ENCODE measurements around the gene GPR157. TPM values are rescaled to one million over a fixed set of nuclear protein-coding genes. Genes with fewer than 3 reads are reported as not detected.
A peak's percentile ranks its signal among the peaks of the same experiment; 100 is the strongest.

The GPR157 gene
- total RNA-seq, 4 donors from 2014 or later = 3.3 to 208 (median 10.4) TPM

DNA sequence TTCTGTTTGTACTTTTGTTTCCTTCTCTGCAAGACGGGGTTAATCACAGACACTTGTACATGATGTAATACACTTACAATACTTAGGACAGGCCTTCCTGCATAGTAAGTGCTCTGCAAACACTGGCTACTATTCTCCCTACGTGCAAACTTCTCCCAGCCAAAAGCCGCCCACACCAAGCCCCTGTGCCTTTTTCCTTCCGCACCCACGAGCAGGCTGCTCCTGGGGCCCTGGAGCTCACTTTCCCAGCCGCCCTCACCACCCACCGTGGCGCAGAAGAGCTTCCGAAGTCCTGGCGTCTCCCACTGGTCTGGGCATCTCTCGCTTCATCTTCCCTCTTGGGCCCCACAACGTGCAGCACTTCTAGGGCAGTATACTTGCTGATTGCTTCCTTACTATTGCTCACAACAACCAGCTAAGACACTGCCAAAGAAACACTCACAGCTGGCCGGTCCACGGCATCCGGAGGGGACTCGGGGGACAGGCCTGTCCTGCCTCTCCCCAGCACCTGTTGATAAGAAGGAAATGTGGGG, 22.5 kb upstream of the GPR157 start:
- no peak for DNase-seq
- no peaks in the 10 kb centered on the region for H3K27me3 ChIP-seq
- no peaks in the 10 kb centered on the region for H3K4me1 ChIP-seq
- no peaks in the 10 kb centered on the region for H3K9me3 ChIP-seq
- TF ChIP-seq, protein P1, sequence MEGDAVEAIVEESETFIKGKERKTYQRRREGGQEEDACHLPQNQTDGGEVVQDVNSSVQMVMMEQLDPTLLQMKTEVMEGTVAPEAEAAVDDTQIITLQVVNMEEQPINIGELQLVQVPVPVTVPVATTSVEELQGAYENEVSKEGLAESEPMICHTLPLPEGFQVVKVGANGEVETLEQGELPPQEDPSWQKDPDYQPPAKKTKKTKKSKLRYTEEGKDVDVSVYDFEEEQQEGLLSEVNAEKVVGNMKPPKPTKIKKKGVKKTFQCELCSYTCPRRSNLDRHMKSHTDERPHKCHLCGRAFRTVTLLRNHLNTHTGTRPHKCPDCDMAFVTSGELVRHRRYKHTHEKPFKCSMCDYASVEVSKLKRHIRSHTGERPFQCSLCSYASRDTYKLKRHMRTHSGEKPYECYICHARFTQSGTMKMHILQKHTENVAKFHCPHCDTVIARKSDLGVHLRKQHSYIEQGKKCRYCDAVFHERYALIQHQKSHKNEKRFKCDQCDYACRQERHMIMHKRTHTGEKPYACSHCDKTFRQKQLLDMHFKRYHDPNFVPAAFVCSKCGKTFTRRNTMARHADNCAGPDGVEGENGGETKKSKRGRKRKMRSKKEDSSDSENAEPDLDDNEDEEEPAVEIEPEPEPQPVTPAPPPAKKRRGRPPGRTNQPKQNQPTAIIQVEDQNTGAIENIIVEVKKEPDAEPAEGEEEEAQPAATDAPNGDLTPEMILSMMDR (IDR thresholded peaks at IDR 0.05) = no peak
- TF ChIP-seq POLR2A (IDR thresholded peaks at IDR 0.05) = no peak
- no peaks in the 10 kb centered on the region for H3K36me3 ChIP-seq
- H3K4me3 ChIP-seq = no peak overlapping the region
- H3K27ac ChIP-seq = peak overlapping the region in 3 of 4 donors; percentile 38 to 58 (median 55)

DNA sequence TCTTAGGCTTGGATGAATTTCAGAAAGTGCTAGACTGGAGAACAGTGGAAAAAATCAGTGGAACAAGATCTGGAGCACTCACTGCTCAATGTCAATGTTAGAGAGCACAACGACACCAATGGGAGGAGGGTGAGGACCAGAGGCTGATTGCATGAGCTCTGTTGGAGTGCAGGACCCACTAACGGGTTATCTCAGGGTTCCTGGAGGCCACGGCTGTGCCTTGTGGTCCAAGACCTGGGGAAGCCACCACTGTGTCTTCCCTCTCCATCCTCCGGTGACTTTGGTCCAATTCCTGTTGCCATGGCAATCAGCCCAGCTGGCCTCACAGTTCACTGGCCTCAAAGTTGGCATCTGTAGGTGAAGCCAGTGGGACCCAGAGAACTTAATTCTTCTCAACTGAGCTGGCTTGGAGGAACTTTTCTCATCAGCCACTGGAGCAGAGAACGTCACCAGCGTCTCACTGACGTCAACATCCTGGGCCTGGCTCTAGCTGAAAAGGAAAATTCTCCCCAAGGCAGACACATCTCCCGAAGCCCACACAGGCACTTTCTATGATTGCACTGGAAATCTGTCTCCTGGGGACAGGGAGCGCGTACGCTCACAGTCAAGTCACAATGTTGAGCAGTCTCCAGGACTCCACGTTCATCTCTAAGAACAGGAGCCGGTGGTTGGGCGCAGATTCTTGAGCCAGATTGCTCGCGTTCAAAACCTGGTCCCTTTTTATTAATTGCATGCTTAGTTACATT, 21.9 kb upstream of the GPR157 start:
- Histone ChIP-seq H3K9me3 (no peaks in the 10 kb centered on the region), H3K4me1 (no peaks in the 10 kb centered on the region), H3K27ac (peak overlapping the region in 2 of 4 donors; percentile 55 to 58), H3K27me3 (no peaks in the 10 kb centered on the region), H3K4me3 (no peak overlapping the region), H3K36me3 (no peaks in the 10 kb centered on the region)
- TF ChIP-seq POLR2A (IDR thresholded peaks at IDR 0.05) = no peak
- no peak for DNase-seq

DNA sequence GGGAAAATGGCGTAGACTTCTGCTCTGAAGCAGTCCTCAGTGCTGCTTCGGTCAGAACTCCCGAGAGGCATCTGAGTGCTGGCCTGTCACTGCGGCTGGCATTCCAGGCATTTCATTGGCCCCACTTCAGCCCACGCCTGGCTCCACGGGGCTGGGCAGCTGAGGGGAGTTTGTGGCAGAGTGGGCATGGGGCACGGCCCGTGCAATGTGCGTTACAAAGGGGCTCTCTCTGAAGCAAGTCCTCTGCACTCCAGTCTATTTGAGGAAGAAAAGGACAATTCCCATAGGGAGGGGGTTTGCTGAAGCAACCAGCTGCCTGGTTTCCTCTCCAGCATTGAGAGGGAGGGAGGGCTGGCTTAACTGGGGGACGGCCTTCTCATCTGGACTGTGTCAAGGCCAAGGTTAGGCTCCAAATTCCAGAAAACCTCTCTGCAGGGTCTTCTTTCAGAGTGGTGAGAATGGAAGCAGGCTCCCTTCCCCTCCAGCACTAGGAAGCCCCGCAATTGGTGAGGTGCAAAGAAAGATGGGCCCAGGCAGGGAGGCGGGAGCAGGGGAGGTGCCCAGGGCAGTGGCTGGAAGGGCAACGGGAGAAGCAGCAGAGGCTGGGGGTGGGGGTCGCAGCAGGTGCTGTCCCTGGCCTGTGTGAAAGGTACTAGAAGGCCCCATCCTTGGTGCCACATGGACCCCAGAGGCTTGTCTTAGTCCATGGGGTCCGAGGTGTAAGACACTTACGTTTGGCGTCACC, 21.1 kb upstream of the GPR157 start:
- Histone ChIP-seq H3K27ac (peak overlapping the region in 2 of 4 donors; percentile 26 to 55), H3K4me1 (no peaks in the 10 kb centered on the region), H3K36me3 (no peaks in the 10 kb centered on the region), H3K27me3 (no peaks in the 10 kb centered on the region), H3K9me3 (no peaks in the 10 kb centered on the region), H3K4me3 (no peak overlapping the region)
- no peak for TF ChIP-seq POLR2A (IDR thresholded peaks at IDR 0.05)
- TF ChIP-seq, protein P1 (IDR thresholded peaks at IDR 0.05) = no peak
- no peak for DNase-seq

DNA sequence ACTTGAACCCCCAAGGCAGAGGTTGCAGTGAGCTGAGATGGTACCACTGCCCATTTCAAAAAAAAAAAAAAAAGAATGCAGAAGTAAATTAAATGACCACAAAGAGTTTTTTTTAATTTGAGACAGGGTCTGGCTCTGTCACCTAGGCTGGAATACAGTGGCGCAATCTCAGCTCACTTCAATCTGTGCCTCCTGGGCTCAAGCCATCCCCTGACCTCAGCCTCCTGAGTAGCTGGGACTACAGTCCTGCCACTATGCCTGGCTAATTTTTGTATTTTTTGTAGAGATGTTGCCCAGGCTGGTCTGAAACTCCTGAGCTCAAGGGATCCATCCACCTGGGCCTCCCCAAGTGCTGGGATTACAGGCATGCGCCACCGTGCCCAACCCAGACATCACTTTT, 20.2 kb upstream of the GPR157 start:
- DNase-seq = no peak
- H3K27ac ChIP-seq = peak overlapping the region in 1 of 4 donors; percentile 55
- H3K27me3 ChIP-seq = no peaks in the 10 kb centered on the region
- no peaks in the 10 kb centered on the region for H3K36me3 ChIP-seq
- TF ChIP-seq, protein P1 (IDR thresholded peaks at IDR 0.05) = no peak
- no peak for TF ChIP-seq POLR2A (IDR thresholded peaks at IDR 0.05)
- no peaks in the 10 kb centered on the region for H3K4me1 ChIP-seq
- no peak overlapping the region for H3K4me3 ChIP-seq
- H3K9me3 ChIP-seq = no peaks in the 10 kb centered on the region

DNA sequence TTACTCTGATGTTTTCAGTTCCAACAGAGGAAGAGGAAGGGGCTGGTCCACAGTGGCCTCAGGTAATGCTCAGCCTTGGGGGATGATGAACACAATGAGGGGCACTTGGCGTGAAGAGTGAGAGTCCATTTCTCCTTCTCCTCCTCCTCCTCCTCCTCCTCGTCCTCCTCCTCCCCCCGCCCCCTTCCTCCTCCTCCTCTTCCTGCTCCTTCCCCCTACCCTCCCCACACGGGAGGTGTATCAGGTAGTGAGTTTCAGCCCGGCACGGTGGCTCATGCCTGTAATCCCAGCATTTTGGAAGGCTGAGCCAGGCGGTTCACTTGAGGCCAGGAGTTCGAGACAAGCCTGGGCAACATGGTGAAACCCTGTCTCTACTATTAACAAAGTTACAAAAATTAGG, 17.3 kb upstream of the GPR157 start:
- no peak for DNase-seq
- TF ChIP-seq, protein P1 (IDR thresholded peaks at IDR 0.05) = no peak
- TF ChIP-seq POLR2A (IDR thresholded peaks at IDR 0.05) = no peak
- H3K27ac ChIP-seq = no peak overlapping the region
- H3K4me1 ChIP-seq = no peaks in the 10 kb centered on the region
- no peak overlapping the region for H3K4me3 ChIP-seq
- H3K36me3 ChIP-seq = no peaks in the 10 kb centered on the region
- no peaks in the 10 kb centered on the region for H3K9me3 ChIP-seq
- no peaks in the 10 kb centered on the region for H3K27me3 ChIP-seq

DNA sequence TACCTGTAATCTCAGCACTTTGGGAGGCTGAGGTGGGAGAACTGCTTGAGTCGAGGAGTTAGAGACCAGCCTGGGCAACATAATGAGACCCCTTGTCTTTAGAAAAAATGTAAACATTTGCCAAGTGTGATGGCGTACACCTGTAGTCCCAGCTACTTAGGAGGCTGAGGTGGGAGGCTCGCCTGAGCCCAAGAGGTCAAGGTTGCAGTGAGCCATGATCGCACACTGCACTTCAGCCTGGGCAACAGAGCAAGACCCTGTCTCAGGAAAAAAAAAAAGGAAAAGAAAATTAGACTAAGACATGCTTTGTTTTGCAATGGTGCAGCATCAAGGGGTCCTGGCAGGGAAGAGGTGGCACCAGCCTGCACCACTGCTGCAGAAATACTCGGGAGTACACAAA, 16.8 kb upstream of the GPR157 start:
- no peak overlapping the region for H3K4me3 ChIP-seq
- no peaks in the 10 kb centered on the region for H3K9me3 ChIP-seq
- no peak for DNase-seq
- TF ChIP-seq, protein P1 (IDR thresholded peaks at IDR 0.05) = no peak
- no peak for TF ChIP-seq POLR2A (IDR thresholded peaks at IDR 0.05)
- H3K27me3 ChIP-seq = no peaks in the 10 kb centered on the region
- no peaks in the 10 kb centered on the region for H3K4me1 ChIP-seq
- H3K27ac ChIP-seq = no peak overlapping the region
- H3K36me3 ChIP-seq = no peaks in the 10 kb centered on the region

Data from Peyer's patch (tissue), 4 donors.